Astrocyte (in vitro differentiated cells and primary cell): Measurements from ENCODE around the gene A3GALT2. TPM values are rescaled to one million over a fixed set of nuclear protein-coding genes. Genes with fewer than 3 reads are reported as not detected.

Experiments used
- DNase-seq: peaks from one replicate; pipeline ENCODE4 v3.0.0-alpha.2; 2010; ENCODE audit warnings: low read depth
- FAIRE-seq: peaks from 2 replicates; lab custom pipeline; 2011; peaks lifted over from hg19 to GRCh38; lab: Jason Lieb, UNC
- H2AFZ ChIP-seq: 2 replicates; pipeline ENCODE4 v1.6.0; 2012; ENCODE audit warnings: low read depth, low read length, inconsistent platforms
- H3K27ac ChIP-seq: 2 replicates; pipeline ENCODE4 v1.5.1; 2011; ENCODE audit warnings: low read depth, low read length, inconsistent platforms
- H3K27me3 ChIP-seq: 2 replicates; pipeline ENCODE4 v1.6.0; 2011; ENCODE audit warnings: low read length, inconsistent platforms; ENCODE audit not compliant: insufficient read depth
- H3K36me3 ChIP-seq: 2 replicates; pipeline ENCODE4 v1.5.1; 2011; ENCODE audit warnings: low read length, inconsistent platforms; ENCODE audit not compliant: insufficient read depth
- H3K4me1 ChIP-seq: 2 replicates; pipeline ENCODE4 v1.5.1; 2011; ENCODE audit warnings: low read length, inconsistent platforms; ENCODE audit not compliant: insufficient read depth
- H3K4me2 ChIP-seq: 2 replicates; pipeline ENCODE4 v1.6.0; 2012; ENCODE audit warnings: low read length, inconsistent platforms
- H3K4me3 ChIP-seq: 2 replicates; pipeline ENCODE4 v1.5.1; 2011; ENCODE audit warnings: low read depth, mild to moderate bottlenecking, low read length, inconsistent platforms; ENCODE audit not compliant: insufficient read depth
- H3K79me2 ChIP-seq: 2 replicates; pipeline ENCODE4 v1.6.0; 2012; ENCODE audit warnings: mild to moderate bottlenecking, low read length, inconsistent platforms; ENCODE audit not compliant: insufficient read depth
- H3K9ac ChIP-seq: 2 replicates; pipeline ENCODE4 v1.6.0; 2012; ENCODE audit warnings: mild to moderate bottlenecking, low read length, inconsistent platforms
- H3K9me3 ChIP-seq: 2 replicates; pipeline ENCODE4 v1.5.1; 2012; ENCODE audit warnings: low read depth, mild to moderate bottlenecking, low read length, inconsistent platforms; ENCODE audit not compliant: insufficient read depth
- H4K20me1 ChIP-seq: 2 replicates; pipeline ENCODE4 v1.6.0; 2012; ENCODE audit warnings: low read length, inconsistent platforms; ENCODE audit not compliant: insufficient read depth
- H3K27ac Mint-ChIP-seq: one replicate; pipeline ENCODE4 v1.8.0; 2021; ENCODE audit warnings: mild to moderate bottlenecking, mixed read lengths; ENCODE audit not compliant: unreplicated experiment
- H3K27me3 Mint-ChIP-seq: one replicate; pipeline ENCODE4 v1.8.0; 2021; ENCODE audit warnings: low read depth, mixed read lengths; ENCODE audit not compliant: unreplicated experiment
- H3K36me3 Mint-ChIP-seq: one replicate; pipeline ENCODE4 v1.8.0; 2021; ENCODE audit warnings: low read depth, mixed read lengths; ENCODE audit not compliant: unreplicated experiment
- H3K4me1 Mint-ChIP-seq: one replicate; pipeline ENCODE4 v1.8.0; 2021; ENCODE audit warnings: low read depth, mixed read lengths; ENCODE audit not compliant: unreplicated experiment
- H3K4me3 Mint-ChIP-seq: one replicate; pipeline ENCODE4 v1.8.0; 2021; ENCODE audit warnings: mild to moderate bottlenecking, moderate library complexity, mixed read lengths; ENCODE audit not compliant: unreplicated experiment
- H3K9me3 Mint-ChIP-seq: one replicate; pipeline ENCODE4 v1.8.0; 2021; ENCODE audit warnings: mild to moderate bottlenecking, mixed read lengths; ENCODE audit not compliant: unreplicated experiment
- EZH2 ChIP-seq: IDR thresholded peaks from 2 replicates; pipeline ENCODE4 v1.6.1; 2012; ENCODE audit warnings: mild to moderate bottlenecking, low read length, inconsistent platforms; ENCODE audit not compliant: insufficient read depth
- total RNA-seq: library from RNA; stranded (reverse); gene quantifications from 2 replicates; pipeline ENCODE4 v1.2.1, GENCODE V29; 2021
- TF ChIP-seq, protein P1 (sequence below): IDR thresholded peaks from 2 replicates; pipeline ENCODE4 v1.5.1; 2011; ENCODE audit warnings: low read depth, mild to moderate bottlenecking, inconsistent platforms, low read length, moderate library complexity; ENCODE audit not compliant: insufficient read depth

The A3GALT2 gene
- total RNA-seq, 1 donor from 2014 or later, result not detected

- H2AFZ ChIP-seq, result no peak overlapping the region
- H3K4me1 Mint-ChIP-seq, result peaks cover 32% of the 10 kb centered on the region
Measured at GRCh38 chr1:33258788-33259274, 62.1 kb downstream of the A3GALT2 start.

DNA sequence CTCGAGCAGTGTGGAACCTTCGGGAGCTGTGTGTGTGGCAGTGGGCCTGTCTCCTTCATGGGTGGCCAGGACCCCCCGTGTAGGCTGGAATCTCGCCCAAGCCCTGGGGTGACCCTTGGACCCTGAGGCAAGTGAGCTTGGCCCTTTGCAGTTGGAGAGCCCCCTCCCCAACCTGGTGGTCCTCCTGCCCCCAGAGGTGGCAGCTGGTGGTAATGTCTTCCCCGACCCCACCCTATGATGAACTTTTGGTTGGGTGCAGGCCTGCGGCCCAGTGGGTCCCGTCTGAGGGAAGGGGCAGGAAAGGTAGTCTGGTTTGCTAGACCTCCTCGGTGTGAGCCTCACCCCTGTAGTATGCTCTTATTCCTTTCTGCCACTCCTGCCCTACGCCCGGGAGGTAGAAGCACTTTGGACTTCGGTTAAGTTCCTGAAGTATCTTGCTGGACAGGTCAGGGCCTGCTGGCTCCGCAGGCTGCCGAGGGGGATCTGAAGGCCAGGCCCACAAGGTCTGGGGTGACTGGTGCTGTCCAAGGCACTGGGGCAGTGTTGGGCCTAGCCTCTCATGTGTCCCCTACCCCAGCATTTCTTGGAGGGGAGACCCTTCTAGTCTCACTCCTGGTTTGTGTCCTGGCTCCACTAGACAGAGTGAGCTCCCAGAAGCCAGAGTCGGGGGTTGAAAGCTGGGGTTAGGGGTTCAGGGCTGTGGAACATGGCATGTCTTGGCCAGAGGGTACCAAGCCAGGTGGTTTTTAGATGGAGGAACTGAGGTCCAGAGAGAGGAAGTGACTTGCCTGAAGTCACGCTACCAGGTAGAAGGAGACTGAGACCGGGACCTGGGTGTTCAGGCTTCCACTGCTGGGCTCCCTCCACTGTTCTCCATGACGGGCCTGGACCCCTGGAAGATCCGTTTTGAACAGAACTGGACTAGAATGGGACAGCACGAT, 62.9 kb downstream of the A3GALT2 start:
- peak overlapping the region; percentile 87 for H3K4me3 ChIP-seq
- Mint-ChIP-seq H3K36me3 (peaks cover 7% of the 10 kb centered on the region), H3K27me3 (no peaks in the 10 kb centered on the region), H3K27ac (peak overlapping the region; percentile 97), H3K9me3 (no peaks in the 10 kb centered on the region), H3K4me1 (peaks cover 32% of the 10 kb centered on the region), H3K4me3 (peak overlapping the region; percentile 99)
- peak overlapping the region; percentile 34 for H2AFZ ChIP-seq
- TF ChIP-seq EZH2, result no peak
- TF ChIP-seq, protein P1, sequence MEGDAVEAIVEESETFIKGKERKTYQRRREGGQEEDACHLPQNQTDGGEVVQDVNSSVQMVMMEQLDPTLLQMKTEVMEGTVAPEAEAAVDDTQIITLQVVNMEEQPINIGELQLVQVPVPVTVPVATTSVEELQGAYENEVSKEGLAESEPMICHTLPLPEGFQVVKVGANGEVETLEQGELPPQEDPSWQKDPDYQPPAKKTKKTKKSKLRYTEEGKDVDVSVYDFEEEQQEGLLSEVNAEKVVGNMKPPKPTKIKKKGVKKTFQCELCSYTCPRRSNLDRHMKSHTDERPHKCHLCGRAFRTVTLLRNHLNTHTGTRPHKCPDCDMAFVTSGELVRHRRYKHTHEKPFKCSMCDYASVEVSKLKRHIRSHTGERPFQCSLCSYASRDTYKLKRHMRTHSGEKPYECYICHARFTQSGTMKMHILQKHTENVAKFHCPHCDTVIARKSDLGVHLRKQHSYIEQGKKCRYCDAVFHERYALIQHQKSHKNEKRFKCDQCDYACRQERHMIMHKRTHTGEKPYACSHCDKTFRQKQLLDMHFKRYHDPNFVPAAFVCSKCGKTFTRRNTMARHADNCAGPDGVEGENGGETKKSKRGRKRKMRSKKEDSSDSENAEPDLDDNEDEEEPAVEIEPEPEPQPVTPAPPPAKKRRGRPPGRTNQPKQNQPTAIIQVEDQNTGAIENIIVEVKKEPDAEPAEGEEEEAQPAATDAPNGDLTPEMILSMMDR, result no peak
- peaks cover 3% of the 10 kb centered on the region for H3K36me3 ChIP-seq
- H3K27ac ChIP-seq, result peak overlapping the region; percentile 80
- DNase-seq (no peak), FAIRE-seq (no peak)
- no peaks in the 10 kb centered on the region for H3K9me3 ChIP-seq
- peaks cover 10% of the 10 kb centered on the region for H3K4me1 ChIP-seq
- peaks cover 57% of the 10 kb centered on the region for H3K79me2 ChIP-seq
- peaks cover 40% of the 10 kb centered on the region for H4K20me1 ChIP-seq
- peak overlapping the region; percentile 99 for H3K4me2 ChIP-seq
- H3K9ac ChIP-seq, result peak overlapping the region; percentile 92
- no peaks in the 10 kb centered on the region for H3K27me3 ChIP-seq

More at GRCh38 chr1:33258788-33259274, 62.1 kb downstream of the A3GALT2 start:
- H3K4me1 ChIP-seq, result peaks cover 10% of the 10 kb centered on the region
- Mint-ChIP-seq H3K9me3 (no peaks in the 10 kb centered on the region), H3K36me3 (peaks cover 7% of the 10 kb centered on the region), H3K27me3 (no peaks in the 10 kb centered on the region), H3K27ac (no peak overlapping the region), H3K4me3 (peak overlapping the region; percentile 99)
- H3K4me3 ChIP-seq, result no peak overlapping the region
- H3K27me3 ChIP-seq, result no peaks in the 10 kb centered on the region
- peaks cover 3% of the 10 kb centered on the region for H3K36me3 ChIP-seq
- H3K27ac ChIP-seq, result no peak overlapping the region
- H3K79me2 ChIP-seq, result peaks cover 63% of the 10 kb centered on the region
- no peaks in the 10 kb centered on the region for H3K9me3 ChIP-seq
- peak overlapping the region; percentile 99 for H3K4me2 ChIP-seq
- no peak overlapping the region for H3K9ac ChIP-seq
- peaks cover 46% of the 10 kb centered on the region for H4K20me1 ChIP-seq
- no peak for DNase-seq
- TF ChIP-seq EZH2, result no peak
- TF ChIP-seq, protein P1, result no peak
- no peak for FAIRE-seq
